GM13977 (cell line): ENCODE data around the gene ZNRF1.

Experiments used
- DNase-seq: peaks from one replicate; pipeline ENCODE4 v3.0.0; 2012; ENCODE audit warnings: low spot score
- in situ Hi-C: fragments of 300-500 bp; cut with MboI; formaldehyde crosslinking; loops from one replicate; pipeline ENCODE4 v1.12.0; 2022; ENCODE audit warnings: low sequenced_read_pairs, low pct_unique_long_range_greater_than_20kb, mixed read lengths, inconsistent platforms; ENCODE audit not compliant: unreplicated experiment
- TF ChIP-seq, protein P1 (sequence below): IDR thresholded peaks from 2 replicates; pipeline ENCODE4 v1.5.1; 2012; ENCODE audit warnings: mild to moderate bottlenecking, control low read depth; ENCODE audit not compliant: insufficient read depth; ENCODE audit errors: extremely low read depth, missing control alignments

The ZNRF1 gene

DNA sequence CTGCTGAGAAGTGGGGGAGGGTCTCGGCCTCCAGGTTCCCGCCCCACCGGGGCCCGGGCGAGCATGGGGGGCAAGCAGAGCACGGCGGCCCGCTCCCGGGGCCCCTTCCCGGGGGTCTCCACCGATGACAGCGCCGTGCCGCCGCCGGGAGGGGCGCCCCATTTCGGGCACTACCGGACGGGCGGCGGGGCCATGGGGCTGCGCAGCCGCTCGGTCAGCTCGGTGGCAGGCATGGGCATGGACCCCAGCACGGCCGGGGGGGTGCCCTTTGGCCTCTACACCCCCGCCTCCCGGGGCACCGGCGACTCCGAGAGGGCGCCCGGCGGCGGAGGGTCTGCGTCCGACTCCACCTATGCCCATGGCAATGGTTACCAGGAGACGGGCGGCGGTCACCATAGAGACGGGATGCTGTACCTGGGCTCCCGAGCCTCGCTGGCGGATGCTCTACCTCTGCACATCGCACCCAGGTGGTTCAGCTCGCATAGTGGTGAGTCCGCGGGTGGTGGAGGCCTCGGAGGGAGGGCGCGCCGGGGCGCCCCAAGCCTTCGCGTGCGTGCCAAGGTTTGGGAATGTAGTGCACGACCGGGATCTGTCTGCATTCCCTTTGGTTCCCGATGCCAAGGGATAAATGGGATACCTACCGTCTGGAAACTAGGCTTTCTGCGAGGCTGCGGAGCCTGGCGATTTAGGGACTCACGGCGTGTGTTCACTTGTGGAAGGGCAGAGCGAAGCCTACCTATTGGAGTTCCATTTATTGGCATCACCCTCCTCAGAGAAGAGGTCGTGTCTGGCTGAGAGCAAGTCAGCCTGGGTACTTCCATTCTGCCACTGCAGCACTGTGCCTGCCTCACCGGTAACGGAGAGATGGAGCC lies 1.0 kb downstream of the ZNRF1 start:
- peak; percentile 54 for DNase-seq
- in situ Hi-C loops, result loop anchor here (10.0 kb wide), 1 partner anchor 105 kb away; no protein-coding TSS in a partner anchor

DNA sequence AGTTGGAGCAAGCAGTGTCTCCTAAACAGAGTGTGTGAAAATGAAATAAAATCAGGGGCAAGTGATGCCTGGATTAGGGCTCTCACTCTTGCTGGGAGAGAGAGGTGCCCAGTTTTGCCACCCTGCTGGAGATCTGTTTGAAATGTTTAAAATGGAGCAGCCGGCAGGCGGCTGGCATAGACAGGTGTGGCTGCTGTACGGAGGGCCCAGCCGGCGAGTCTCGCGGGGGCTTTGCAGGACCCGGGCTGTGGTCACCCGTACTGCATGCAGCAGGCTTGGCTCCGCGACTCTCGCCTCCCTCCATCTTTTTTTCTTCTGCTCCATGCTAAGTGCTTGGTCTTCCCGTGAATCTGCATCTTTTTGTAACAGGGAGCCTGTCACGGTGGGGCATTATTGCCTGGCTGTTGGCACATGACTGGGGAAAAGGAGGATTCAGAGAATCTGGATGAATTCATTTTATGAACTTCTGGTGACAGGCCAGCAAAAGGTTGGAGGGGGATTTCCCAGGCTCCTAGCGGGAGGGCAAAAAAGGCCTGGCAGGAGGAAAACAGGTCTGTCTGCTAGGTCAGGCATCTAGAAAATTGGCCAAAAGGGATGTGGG lies 1.8 kb downstream of the ZNRF1 start:
- TF ChIP-seq, protein P1, sequence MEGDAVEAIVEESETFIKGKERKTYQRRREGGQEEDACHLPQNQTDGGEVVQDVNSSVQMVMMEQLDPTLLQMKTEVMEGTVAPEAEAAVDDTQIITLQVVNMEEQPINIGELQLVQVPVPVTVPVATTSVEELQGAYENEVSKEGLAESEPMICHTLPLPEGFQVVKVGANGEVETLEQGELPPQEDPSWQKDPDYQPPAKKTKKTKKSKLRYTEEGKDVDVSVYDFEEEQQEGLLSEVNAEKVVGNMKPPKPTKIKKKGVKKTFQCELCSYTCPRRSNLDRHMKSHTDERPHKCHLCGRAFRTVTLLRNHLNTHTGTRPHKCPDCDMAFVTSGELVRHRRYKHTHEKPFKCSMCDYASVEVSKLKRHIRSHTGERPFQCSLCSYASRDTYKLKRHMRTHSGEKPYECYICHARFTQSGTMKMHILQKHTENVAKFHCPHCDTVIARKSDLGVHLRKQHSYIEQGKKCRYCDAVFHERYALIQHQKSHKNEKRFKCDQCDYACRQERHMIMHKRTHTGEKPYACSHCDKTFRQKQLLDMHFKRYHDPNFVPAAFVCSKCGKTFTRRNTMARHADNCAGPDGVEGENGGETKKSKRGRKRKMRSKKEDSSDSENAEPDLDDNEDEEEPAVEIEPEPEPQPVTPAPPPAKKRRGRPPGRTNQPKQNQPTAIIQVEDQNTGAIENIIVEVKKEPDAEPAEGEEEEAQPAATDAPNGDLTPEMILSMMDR, result no peak
- DNase-seq, result no peak
- in situ Hi-C loops, result no loop called here

More for the DNA sequence above, 1.0 kb downstream of the ZNRF1 start:
- TF ChIP-seq, protein P1, result peak; percentile 0

GRCh38 chr16:75002474-75002873 lies 3.6 kb downstream of the ZNRF1 start:
- in situ Hi-C loops, result no loop called here
- no peak for DNase-seq
- TF ChIP-seq, protein P1, result no peak

DNA sequence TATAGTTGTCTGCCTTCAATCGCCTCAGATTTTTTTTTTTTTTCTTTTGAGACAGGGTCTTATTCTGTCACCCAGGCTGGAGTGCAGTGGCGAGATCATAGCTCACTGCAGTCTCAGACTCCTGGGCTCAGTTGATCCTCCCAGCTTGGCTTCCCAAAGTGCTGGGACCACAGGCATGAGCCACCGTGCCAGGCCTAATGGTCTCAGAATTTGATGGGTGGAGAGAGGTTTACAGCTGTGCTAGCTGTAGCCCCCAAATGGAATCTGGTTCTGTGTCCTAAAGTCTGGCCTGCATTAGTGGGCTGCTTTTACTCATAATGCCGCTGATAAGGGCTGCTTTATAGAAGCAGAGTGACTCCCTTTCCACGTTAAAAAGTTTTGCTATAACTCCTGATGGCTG lies 5.1 kb downstream of the ZNRF1 start:
- in situ Hi-C loops, result no loop called here
- no peak for DNase-seq
- TF ChIP-seq, protein P1, result no peak

DNA sequence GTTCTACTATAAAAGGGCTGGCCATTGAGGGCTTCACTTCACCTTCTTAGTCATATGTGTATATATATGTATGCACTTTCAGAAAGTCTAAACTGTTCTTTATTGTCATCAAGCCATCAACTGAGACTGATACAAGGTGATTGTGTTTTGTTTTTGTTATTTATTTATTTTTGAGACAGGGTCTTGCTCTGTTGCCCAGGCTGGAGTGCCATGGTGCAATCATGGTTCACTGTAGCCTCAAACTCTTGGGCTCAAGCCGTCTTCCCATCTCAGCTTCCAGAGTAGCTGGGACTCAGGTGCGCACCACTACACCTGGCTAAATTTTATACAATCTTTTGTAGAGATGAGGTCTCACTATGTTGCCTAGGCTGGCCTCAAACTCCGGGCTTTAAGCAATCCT lies 5.6 kb downstream of the ZNRF1 start:
- no peak for DNase-seq
- TF ChIP-seq, protein P1, result no peak
- in situ Hi-C loops, result no loop called here

- TF ChIP-seq, protein P1, result no peak
- in situ Hi-C loops, result no loop called here
- DNase-seq, result no peak
Observed at GRCh38 chr16:75005697-75006096, 6.9 kb downstream of the ZNRF1 start.
